Colonic mucosa (tissue), 4 donors: ENCODE measurements around the gene GORASP1. TPM values are rescaled to one million over a fixed set of nuclear protein-coding genes. Genes with fewer than 3 reads are reported as not detected.

ENCODE experiments used
- DNase-seq: peaks from one replicate; pipeline ENCODE4 v3.0.0-alpha.2; 2020
- H3K27ac ChIP-seq: fragments of 200-600 bp; one replicate; pipeline ENCODE4 v1.8.0; 2021
- H3K27me3 ChIP-seq: fragments of 200-600 bp; one replicate; pipeline ENCODE4 v1.8.0; 2021
- H3K36me3 ChIP-seq: fragments of 200-600 bp; one replicate; pipeline ENCODE4 v1.8.0; 2021
- H3K4me1 ChIP-seq: fragments of 200-600 bp; one replicate; pipeline ENCODE4 v1.8.0; 2021; ENCODE audit warnings: mild to moderate bottlenecking
- H3K4me3 ChIP-seq: fragments of 200-600 bp; one replicate; pipeline ENCODE4 v1.8.0; 2021
- H3K9ac ChIP-seq, 2 donors: one replicate each; pipeline ENCODE4 v1.7.0; 2013; ENCODE audit warnings: control low read depth in 2 of 2, low read depth in 2 of 2, low read length in 2 of 2
- H3K9me3 ChIP-seq: fragments of 200-600 bp; one replicate; pipeline ENCODE4 v1.8.0; 2021
- intact Hi-C: fragments of 100-400 bp; cut with DNase I; formaldehyde crosslinking; loops from one replicate; pipeline ENCODE4 v1.14.1; 2022
- total RNA-seq, 2 donors: library from RNA; stranded (reverse); fragmentation: NEBNext Ultra II Directional in 1 of 2; extraction: Animal tissue kit (Norgen Biotek cat#: 25700) in 1 of 2; gene quantifications; one replicate each; pipeline ENCODE4 v1.2.1, GENCODE V29; 2021
- TF ChIP-seq, protein P1 (sequence below): fragments of 200-600 bp; IDR thresholded peaks from one replicate; pipeline ENCODE4 v1.8.0; 2022; ENCODE audit warnings: antibody characterized with exemption, mild to moderate bottlenecking
- donor health status: healthy.
- donor health status: DM: no; HTN: no; CAD: no.
- donor health status: DM: no; HTN: no; CAD: no.

Gene GORASP1
- total RNA-seq, 2 donors from 2014 or later = 84.2 to 106 TPM

DNA sequence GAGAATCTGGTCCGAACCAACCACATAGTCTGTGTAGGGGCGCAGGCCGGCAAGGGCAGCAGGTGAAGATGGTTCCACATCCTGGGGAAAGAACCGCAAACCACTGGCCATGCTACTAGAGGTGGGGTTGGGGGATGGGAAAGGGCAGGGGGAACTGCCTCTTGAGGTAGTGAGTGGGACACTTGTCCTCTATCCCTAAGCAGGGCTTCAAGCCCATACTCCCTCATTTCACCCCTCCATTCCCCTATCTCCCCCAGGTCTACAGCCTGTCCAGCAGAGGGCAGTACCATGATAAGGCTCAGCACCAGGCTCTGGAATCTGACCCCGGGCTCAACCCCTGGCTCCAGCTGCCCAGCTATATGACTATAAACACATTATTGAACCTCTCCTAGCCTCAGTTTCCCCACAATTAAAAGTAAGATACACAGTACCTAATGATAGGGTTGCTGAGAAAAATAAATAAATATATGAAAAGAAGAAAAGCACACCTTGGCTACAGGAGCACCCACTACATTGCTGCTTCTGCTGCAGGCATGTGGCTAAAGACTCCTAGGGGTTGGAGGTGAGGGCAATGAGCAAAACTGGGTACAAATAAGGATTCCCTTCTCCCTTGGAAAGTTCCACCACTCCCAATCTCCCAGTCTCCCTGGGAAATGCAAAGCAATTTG lies 6.3 kb downstream of the GORASP1 start:
- H3K4me3 ChIP-seq = no peak overlapping the region
- H3K9ac ChIP-seq = no peak overlapping the region
- H3K27ac ChIP-seq = no peak overlapping the region
- peak; percentile 39 for DNase-seq
- H3K27me3 ChIP-seq = no peaks in the 10 kb centered on the region
- TF ChIP-seq, protein P1, sequence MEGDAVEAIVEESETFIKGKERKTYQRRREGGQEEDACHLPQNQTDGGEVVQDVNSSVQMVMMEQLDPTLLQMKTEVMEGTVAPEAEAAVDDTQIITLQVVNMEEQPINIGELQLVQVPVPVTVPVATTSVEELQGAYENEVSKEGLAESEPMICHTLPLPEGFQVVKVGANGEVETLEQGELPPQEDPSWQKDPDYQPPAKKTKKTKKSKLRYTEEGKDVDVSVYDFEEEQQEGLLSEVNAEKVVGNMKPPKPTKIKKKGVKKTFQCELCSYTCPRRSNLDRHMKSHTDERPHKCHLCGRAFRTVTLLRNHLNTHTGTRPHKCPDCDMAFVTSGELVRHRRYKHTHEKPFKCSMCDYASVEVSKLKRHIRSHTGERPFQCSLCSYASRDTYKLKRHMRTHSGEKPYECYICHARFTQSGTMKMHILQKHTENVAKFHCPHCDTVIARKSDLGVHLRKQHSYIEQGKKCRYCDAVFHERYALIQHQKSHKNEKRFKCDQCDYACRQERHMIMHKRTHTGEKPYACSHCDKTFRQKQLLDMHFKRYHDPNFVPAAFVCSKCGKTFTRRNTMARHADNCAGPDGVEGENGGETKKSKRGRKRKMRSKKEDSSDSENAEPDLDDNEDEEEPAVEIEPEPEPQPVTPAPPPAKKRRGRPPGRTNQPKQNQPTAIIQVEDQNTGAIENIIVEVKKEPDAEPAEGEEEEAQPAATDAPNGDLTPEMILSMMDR = peak; percentile 58
- intact Hi-C loops = loop anchor here (5.0 kb wide), 1 partner anchor 191 kb away; no protein-coding TSS in a partner anchor
- H3K36me3 ChIP-seq = peaks cover 5% of the 10 kb centered on the region
- no peaks in the 10 kb centered on the region for H3K9me3 ChIP-seq
- no peaks in the 10 kb centered on the region for H3K4me1 ChIP-seq

DNA sequence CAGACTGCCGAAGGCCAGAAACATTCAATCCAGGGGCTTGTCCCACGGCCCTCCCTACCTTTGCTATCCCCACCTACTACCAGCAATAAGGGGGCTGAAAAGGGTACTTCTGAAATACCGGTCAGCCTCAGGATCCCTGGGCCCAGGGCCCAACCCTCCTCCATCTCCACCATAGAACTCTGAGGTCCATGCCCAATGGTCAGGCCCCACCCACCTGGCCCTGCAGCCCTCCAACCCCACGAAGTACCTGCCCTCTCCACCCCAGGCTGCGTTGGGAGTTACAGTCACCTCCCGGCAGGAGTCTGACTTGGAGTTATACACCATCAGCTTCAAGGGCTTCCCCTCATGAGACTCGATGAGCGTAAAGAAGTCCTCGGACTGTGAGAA lies 6.9 kb downstream of the GORASP1 start:
- intact Hi-C loops = loop anchor here (5.0 kb wide), 1 partner anchor 192 kb away; no protein-coding TSS in a partner anchor
- H3K4me3 ChIP-seq = no peak overlapping the region
- no peak overlapping the region for H3K9ac ChIP-seq
- H3K27me3 ChIP-seq = no peaks in the 10 kb centered on the region
- H3K4me1 ChIP-seq = no peaks in the 10 kb centered on the region
- no peaks in the 10 kb centered on the region for H3K9me3 ChIP-seq
- TF ChIP-seq, protein P1 = no peak
- H3K36me3 ChIP-seq = peaks cover 7% of the 10 kb centered on the region
- no peak for DNase-seq
- H3K27ac ChIP-seq = no peak overlapping the region

DNA sequence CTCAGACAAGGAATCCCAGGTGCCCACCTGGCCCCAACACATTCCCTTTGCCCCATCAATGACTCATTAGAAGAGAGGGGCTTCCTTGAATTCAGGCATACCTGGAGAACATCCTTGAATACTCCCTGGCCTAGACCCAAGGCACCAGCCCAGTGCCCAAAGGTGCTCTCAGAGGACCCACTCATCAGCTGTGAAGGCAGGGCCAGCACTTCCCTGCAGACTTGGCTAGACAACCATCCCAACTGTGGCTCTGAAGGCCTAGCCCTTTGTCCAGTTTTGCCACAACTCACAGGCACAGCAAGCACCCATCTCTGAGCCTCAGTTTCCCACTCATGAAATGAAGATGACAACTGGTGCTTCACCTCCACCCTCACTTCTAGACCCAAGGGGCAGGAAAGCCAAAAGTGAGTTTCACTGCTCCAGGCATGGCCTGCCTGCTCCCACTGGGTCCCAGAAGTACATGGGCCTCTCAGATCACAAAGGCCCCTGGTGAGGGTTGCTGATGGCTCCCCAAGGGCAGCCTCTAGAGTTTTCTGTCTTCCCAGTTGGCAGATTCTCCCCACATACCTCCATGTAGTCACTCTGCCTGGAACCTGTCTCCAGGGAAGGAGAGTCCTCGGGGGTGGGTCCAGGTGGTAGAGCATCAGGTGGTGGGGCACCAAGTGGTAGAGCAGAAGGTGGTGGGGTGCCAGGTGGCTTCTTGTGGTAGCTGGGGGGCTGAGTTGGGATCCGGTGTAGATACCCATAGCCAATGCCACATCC lies 7.5 kb downstream of the GORASP1 start:
- Histone ChIP-seq H3K27me3 (no peaks in the 10 kb centered on the region), H3K36me3 (peaks cover 13% of the 10 kb centered on the region), H3K27ac (no peak overlapping the region), H3K9me3 (no peaks in the 10 kb centered on the region), H3K4me1 (no peaks in the 10 kb centered on the region), H3K9ac (no peak overlapping the region), H3K4me3 (no peak overlapping the region)
- no peak for DNase-seq
- intact Hi-C loops = loop anchor here (5.0 kb wide), 1 partner anchor 192 kb away; no protein-coding TSS in a partner anchor
- TF ChIP-seq, protein P1 = no peak

DNA sequence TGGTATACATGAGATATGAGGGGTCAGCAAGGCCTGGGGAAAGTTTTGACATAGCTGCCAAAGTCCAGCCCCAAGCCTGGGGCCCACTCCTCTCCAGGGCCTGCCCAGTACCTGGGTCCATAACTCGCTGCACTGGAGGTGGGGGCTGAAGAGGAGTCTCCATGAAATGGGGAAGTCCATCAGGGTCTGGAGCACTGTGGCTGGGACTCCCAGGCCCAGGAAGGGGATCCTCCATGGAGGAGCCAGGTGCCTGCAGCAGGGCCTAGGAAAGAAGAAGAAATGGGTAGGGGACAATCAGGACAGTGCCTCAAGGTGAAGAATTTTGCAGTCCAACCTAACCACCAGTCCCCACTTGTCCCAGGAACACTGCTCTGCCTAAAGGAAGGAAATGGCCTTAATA lies 8.2 kb downstream of the GORASP1 start:
- H3K9ac ChIP-seq = no peak overlapping the region
- no peak for DNase-seq
- peaks cover 17% of the 10 kb centered on the region for H3K36me3 ChIP-seq
- no peaks in the 10 kb centered on the region for H3K9me3 ChIP-seq
- TF ChIP-seq, protein P1 = no peak
- no peak overlapping the region for H3K4me3 ChIP-seq
- intact Hi-C loops = no loop called here
- no peaks in the 10 kb centered on the region for H3K4me1 ChIP-seq
- H3K27ac ChIP-seq = no peak overlapping the region
- H3K27me3 ChIP-seq = no peaks in the 10 kb centered on the region

DNA sequence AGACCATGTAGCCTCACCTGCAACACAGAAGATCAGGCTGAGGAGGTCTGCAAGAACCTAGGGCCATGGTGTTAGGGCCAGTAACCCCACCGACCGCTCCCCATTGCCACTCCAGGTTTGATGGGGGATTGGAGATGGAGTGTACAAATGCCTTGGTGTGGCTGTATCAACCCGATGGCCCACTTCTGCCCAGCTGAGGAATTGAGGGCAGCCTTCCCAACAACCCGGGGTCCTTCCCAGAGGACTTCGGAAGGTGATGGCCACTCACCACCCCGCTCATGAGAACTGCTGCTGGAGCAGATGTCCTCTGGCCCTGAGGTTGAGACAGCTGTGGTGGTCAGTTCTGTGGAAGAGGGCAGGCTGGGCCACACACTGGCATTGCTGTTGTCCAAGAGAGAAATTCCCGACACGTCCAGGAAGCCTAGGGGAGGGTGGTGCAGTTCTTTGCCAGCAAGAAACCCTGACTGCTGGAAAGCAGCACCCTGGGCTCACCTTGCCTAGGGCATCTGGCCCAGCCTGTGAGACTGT lies 8.9 kb downstream of the GORASP1 start:
- intact Hi-C loops = no loop called here
- H3K36me3 ChIP-seq = peaks cover 17% of the 10 kb centered on the region
- TF ChIP-seq, protein P1 = no peak
- no peak for DNase-seq
- H3K27me3 ChIP-seq = no peaks in the 10 kb centered on the region
- H3K4me1 ChIP-seq = no peaks in the 10 kb centered on the region
- no peaks in the 10 kb centered on the region for H3K9me3 ChIP-seq
- no peak overlapping the region for H3K9ac ChIP-seq
- no peak overlapping the region for H3K27ac ChIP-seq
- no peak overlapping the region for H3K4me3 ChIP-seq
